Bronchial epithelial cell (primary cell): ENCODE measurements around the gene OR51T1. TPM values are rescaled to one million over a fixed set of nuclear protein-coding genes. Genes with fewer than 3 reads are reported as not detected.

ENCODE experiments used
- total RNA-seq: library from RNA; depleted of rRNA; stranded (reverse); fragments of >200 nt; gene quantifications from 2 replicates; pipeline ENCODE4 v1.2.1, GENCODE V29; 2014

Gene OR51T1
- total RNA-seq, 1 donor from 2014 or later, result not detected

Other genes with a start within 250 kb of the OR51T1 start
- not detected in 2 replicates for gene OR51D1, start 244.4 kb upstream of the OR51T1 start, total RNA-seq
- not detected in 2 replicates for gene OR51E1, start 237.9 kb upstream of the OR51T1 start, total RNA-seq
- gene OR51E2, start 184.0 kb upstream of the OR51T1 start, total RNA-seq, result not detected in 2 replicates
- gene MMP26, start 177.1 kb upstream of the OR51T1 start, total RNA-seq, result not detected in 2 replicates
- gene OR51F1, start 112.0 kb upstream of the OR51T1 start, total RNA-seq, result not detected in 2 replicates
- not detected in 2 replicates for gene OR52R1, start 77.5 kb upstream of the OR51T1 start, total RNA-seq
- not detected in 2 replicates for gene OR51F2, start 60.6 kb upstream of the OR51T1 start, total RNA-seq
- not detected in 2 replicates for gene OR51S1, start 32.7 kb upstream of the OR51T1 start, total RNA-seq
- gene OR51A7, start 21.9 kb downstream of the OR51T1 start, total RNA-seq, result not detected in 2 replicates
- gene OR51G2, start 37.5 kb downstream of the OR51T1 start, total RNA-seq, result not detected in 2 replicates
- gene OR51G1, start 42.4 kb downstream of the OR51T1 start, total RNA-seq, result not detected in 2 replicates
- gene OR51A4, start 65.7 kb downstream of the OR51T1 start, total RNA-seq, result not detected in 2 replicates
- gene OR51A2, start 73.8 kb downstream of the OR51T1 start, total RNA-seq, result not detected in 2 replicates
- gene OR51L1, start 113.0 kb downstream of the OR51T1 start, total RNA-seq, result not detected in 2 replicates
- gene OR52J3, start 164.6 kb downstream of the OR51T1 start, total RNA-seq, result not detected in 2 replicates
- not detected in 2 replicates for gene OR52E2, start 177.7 kb downstream of the OR51T1 start, total RNA-seq
- gene OR52E1, start 187.7 kb downstream of the OR51T1 start, total RNA-seq, result not detected in 2 replicates